Measurements from ENCODE around the gene CTBS. TPM values are rescaled to one million over a fixed set of nuclear protein-coding genes. Genes with fewer than 3 reads are reported as not detected.

CTBS gene
- total and polyA plus RNA-seq, 2 of the 13 experiments (the other 11 are each of a cell fraction or from before 2014, with no cell fraction given) = 4.7 to 12.4 TPM

DNA sequence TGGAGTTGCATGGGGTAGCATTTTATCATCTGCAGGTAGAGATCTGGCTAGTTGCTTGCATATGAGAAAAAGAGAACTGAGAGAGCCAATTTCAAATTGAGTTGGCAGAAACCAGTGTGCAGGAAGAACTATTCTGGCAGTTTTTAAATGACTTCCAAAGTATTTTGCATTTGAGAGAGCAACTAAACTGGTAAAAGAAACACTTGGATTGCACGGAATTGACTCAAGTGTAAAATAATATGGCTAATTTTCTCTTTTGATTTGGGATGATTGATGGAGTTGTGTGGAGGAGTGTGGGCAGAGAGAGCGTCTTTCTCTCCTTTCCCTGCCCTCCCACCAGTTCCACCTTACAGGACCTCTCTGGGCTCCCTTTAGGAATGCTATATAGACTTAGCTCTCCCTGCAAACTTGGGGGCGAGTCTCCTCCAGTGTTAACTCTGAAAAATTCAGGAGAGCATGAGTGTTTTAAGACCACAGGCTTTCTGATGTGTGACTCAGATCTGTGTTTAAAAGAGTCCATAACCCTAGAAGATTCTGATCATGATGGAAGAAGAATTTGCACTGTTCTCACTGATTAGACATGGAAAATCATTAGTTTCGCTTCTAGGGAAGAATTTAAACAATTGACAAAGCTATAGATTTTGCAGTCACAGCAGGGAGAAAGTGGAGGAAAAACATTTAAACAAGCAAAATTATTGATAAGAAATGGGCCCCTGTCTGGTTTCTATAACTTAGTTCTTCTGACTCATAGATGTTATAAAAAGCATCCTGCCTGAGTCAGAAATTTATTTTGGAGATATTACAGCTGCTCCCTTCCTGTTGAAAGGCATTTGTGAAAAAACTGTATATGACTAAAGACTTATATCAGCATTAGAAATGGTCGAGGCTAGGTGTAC, 24.9 kb upstream of the CTBS start:
- TF ChIP-seq, protein P1, sequence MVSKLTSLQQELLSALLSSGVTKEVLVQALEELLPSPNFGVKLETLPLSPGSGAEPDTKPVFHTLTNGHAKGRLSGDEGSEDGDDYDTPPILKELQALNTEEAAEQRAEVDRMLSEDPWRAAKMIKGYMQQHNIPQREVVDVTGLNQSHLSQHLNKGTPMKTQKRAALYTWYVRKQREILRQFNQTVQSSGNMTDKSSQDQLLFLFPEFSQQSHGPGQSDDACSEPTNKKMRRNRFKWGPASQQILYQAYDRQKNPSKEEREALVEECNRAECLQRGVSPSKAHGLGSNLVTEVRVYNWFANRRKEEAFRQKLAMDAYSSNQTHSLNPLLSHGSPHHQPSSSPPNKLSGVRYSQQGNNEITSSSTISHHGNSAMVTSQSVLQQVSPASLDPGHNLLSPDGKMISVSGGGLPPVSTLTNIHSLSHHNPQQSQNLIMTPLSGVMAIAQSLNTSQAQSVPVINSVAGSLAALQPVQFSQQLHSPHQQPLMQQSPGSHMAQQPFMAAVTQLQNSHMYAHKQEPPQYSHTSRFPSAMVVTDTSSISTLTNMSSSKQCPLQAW (CRISPR knock-in tag; IDR thresholded peaks at IDR 0.05) = no peak
- no peak for TF ChIP-seq ZBTB8A (CRISPR knock-in tag; IDR thresholded peaks at IDR 0.05; ENCODE audit: borderline replicate concordance, low read depth)
- no peak for TF ChIP-seq ZNF670 (CRISPR knock-in tag; IDR thresholded peaks at IDR 0.05; ENCODE audit: borderline replicate concordance)
- TF ChIP-seq KLF15 (CRISPR knock-in tag; IDR thresholded peaks at IDR 0.05; ENCODE audit: borderline replicate concordance) = no peak
- no peak for TF ChIP-seq ZNF3 (CRISPR knock-in tag; IDR thresholded peaks at IDR 0.05)
- DNase-seq (ENCODE audit: low spot score) (no peak), FAIRE-seq (no peak), ATAC-seq (no peak)
- intact Hi-C loops (cut with micrococcal nuclease; ENCODE audit: unreplicated experiment) (no loop called here), in situ Hi-C loops (cut with HindIII; ENCODE audit: extremely low pct_ligation_motif_present, low pct_unique_long_range_greater_than_20kb) (no loop called here)
- ChIA-PET CTCF (ENCODE audit: low intra/inter-chr PET ratio, low total read pairs) (no interaction called here), POLR2A (no interaction called here)
- no peak overlapping the region for H2AFZ ChIP-seq (ENCODE audit: low read length)
- no peak overlapping the region for H3K4me3 ChIP-seq (replicated peaks in 1 of 3; ENCODE audit: insufficient read depth in 1 of 3, low read depth in 2 of 3, low read length in 3 of 3)
- H3K9ac ChIP-seq (ENCODE audit: insufficient read depth, low read depth, low read length) = no peak overlapping the region
- no peak overlapping the region for H3K4me2 ChIP-seq (ENCODE audit: low read depth, low read length)
- H4K20me1 ChIP-seq (ENCODE audit: insufficient read depth, low read length) = no peaks in the 10 kb centered on the region
- H3K36me3 ChIP-seq (replicated peaks in 1 of 2; ENCODE audit: control insufficient read depth in 1 of 2, insufficient read depth in 2 of 2, low read length in 2 of 2) = no peaks in the 10 kb centered on the region
- WGBS (ENCODE audit: low lambda C conversion rate) = 13% methylated on average over 5 of the region's 5 CpGs
- BruUV-seq (replicated peaks) = no TSS peak
- H3K9me3 ChIP-seq (ENCODE audit: low read length) = no peaks in the 10 kb centered on the region
- peaks cover 0 to 11% of the 10 kb centered on the region in 2 experiments; a peak in 2 of 5 replicates for H3K27me3 ChIP-seq (ENCODE audit: control insufficient read depth in 1 of 2, insufficient read depth in 2 of 2, low read length in 2 of 2)
- H3K4me1 ChIP-seq (ENCODE audit: insufficient read depth, low read length) = peaks cover 7% of the 10 kb centered on the region; the same call in 1 of the 2 replicates
- no peaks in the 10 kb centered on the region for H3K79me2 ChIP-seq (ENCODE audit: insufficient read depth, low read length)
- no peak overlapping the region for H3K27ac ChIP-seq (ENCODE audit: extremely low read length, insufficient read depth, low read length)

DNA sequence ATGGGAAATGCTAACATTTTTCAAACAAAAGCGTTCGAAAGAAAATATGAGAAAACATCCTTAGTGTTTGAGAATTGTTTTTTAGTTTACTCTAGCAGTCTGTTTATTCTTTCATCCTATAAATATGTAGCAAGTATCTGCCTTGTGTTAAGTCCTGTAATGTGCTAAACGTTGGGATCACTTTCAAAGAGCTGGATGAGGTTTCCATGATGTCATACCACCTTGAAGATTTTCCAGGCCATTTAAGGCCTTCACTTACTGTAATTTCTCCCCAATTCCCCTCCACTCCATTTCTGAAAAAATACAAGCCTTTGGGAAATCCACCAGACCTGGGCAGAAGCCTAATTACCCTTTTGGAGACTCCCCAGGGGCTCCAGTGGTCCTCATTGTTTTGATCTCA, 24.2 kb upstream of the CTBS start:
- H3K27ac ChIP-seq (ENCODE audit: extremely low read length, insufficient read depth, low read length) = no peak overlapping the region
- intact Hi-C loops (cut with micrococcal nuclease; ENCODE audit: unreplicated experiment) = no loop called here
- no peak overlapping the region for H3K4me3 ChIP-seq (replicated peaks in 1 of 3; ENCODE audit: insufficient read depth in 1 of 3, low read depth in 2 of 3, low read length in 3 of 3)
- ATAC-seq (no peak), DNase-seq (ENCODE audit: low spot score) (no peak), FAIRE-seq (no peak)
- no peak overlapping the region for H3K9ac ChIP-seq (ENCODE audit: insufficient read depth, low read depth, low read length)
- no peaks in the 10 kb centered on the region for H3K79me2 ChIP-seq (ENCODE audit: insufficient read depth, low read length)
- ChIA-PET POLR2A (no interaction called here), CTCF (ENCODE audit: low intra/inter-chr PET ratio, low total read pairs) (no interaction called here)
- H3K36me3 ChIP-seq (replicated peaks in 1 of 2; ENCODE audit: control insufficient read depth in 1 of 2, insufficient read depth in 2 of 2, low read length in 2 of 2) = no peaks in the 10 kb centered on the region
- H3K27me3 ChIP-seq (ENCODE audit: control insufficient read depth in 1 of 2, insufficient read depth in 2 of 2, low read length in 2 of 2) = peaks cover 0 to 11% of the 10 kb centered on the region in 2 experiments; a peak in 2 of 5 replicates
- in situ Hi-C loops (cut with HindIII; ENCODE audit: extremely low pct_ligation_motif_present, low pct_unique_long_range_greater_than_20kb) = no loop called here
- H3K9me3 ChIP-seq (ENCODE audit: low read length) = no peaks in the 10 kb centered on the region
- 3% methylated on average over 3 of the region's 3 CpGs for WGBS (ENCODE audit: low lambda C conversion rate)
- 0 out of 2 replicates have a peak, but pooled peaks cover under 1% of the 10 kb centered on the region for H3K4me1 ChIP-seq (ENCODE audit: insufficient read depth, low read length)
- no TSS peak for BruUV-seq (replicated peaks)
- no peak overlapping the region for H3K4me2 ChIP-seq (ENCODE audit: low read depth, low read length)
- no peaks in the 10 kb centered on the region for H4K20me1 ChIP-seq (ENCODE audit: insufficient read depth, low read length)
- no peak overlapping the region for H2AFZ ChIP-seq (ENCODE audit: low read length)
- TF ChIP-seq, protein P2, sequence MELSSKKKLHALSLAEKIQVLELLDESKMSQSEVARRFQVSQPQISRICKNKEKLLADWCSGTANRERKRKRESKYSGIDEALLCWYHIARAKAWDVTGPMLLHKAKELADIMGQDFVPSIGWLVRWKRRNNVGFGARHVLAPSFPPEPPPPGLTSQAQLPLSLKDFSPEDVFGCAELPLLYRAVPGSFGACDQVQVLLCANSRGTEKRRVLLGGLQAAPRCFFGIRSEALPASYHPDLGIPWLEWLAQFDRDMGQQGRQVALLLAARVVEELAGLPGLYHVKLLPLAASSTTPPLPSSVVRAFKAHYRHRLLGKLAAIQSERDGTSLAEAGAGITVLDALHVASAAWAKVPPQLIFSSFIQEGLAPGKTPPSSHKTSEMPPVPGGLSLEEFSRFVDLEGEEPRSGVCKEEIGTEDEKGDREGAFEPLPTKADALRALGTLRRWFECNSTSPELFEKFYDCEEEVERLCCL (CRISPR knock-in tag; IDR thresholded peaks at IDR 0.05; ENCODE audit: borderline replicate concordance) = no peak
- no peak for TF ChIP-seq RFX3 (CRISPR knock-in tag; IDR thresholded peaks at IDR 0.05)
- TF ChIP-seq ZNF891 (CRISPR knock-in tag; IDR thresholded peaks at IDR 0.05) = no peak
- TF ChIP-seq TCF12 (IDR thresholded peaks at IDR 0.05) = no peak
- TF ChIP-seq TCF12 (CRISPR knock-in tag; IDR thresholded peaks at IDR 0.05) = no peak
- TF ChIP-seq HNRNPLL (IDR thresholded peaks at IDR 0.05; ENCODE audit: low read depth, low read length, poor library complexity, severe bottlenecking) = no peak
- TF ChIP-seq, protein P3, sequence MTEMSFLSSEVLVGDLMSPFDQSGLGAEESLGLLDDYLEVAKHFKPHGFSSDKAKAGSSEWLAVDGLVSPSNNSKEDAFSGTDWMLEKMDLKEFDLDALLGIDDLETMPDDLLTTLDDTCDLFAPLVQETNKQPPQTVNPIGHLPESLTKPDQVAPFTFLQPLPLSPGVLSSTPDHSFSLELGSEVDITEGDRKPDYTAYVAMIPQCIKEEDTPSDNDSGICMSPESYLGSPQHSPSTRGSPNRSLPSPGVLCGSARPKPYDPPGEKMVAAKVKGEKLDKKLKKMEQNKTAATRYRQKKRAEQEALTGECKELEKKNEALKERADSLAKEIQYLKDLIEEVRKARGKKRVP (CRISPR knock-in tag; IDR thresholded peaks at IDR 0.05) = no peak
- no peak for TF ChIP-seq HNF4A (CRISPR knock-in tag; IDR thresholded peaks at IDR 0.05)
- TF ChIP-seq PHF21A (CRISPR knock-in tag; IDR thresholded peaks at IDR 0.05) = no peak

Data from HepG2 (cell line).